A673 (cell line): ENCODE measurements around the gene DOCK10. TPM values are rescaled to one million over a fixed set of nuclear protein-coding genes. Genes with fewer than 3 reads are reported as not detected.

ENCODE experiments used
- BruUV-seq: library from RNA; stranded (reverse); fragments of 400-500 nt; replicated peaks from 2 replicates; lab custom pipeline; 2021; lab: Mats Ljungman, UMichigan
- CTCF ChIA-PET: fragments of 300-600 bp; sonication (Branson Sonifier 250); formaldehyde crosslinking; loops from one replicate; lab custom pipeline; 2022; ENCODE audit warnings: antibody characterized with exemption; lab: Charles Lee
- POLR2A ChIA-PET: fragments of 300-600 bp; sonication (Branson Sonifier 250); formaldehyde crosslinking; loops from one replicate; lab custom pipeline; 2022; ENCODE audit warnings: antibody characterized with exemption; ENCODE audit not compliant: low non-redundant PET; lab: Charles Lee
- DNase-seq: peaks from one replicate; pipeline ENCODE4 v3.0.0-alpha.2; 2015; ENCODE audit warnings: low spot score
- H3K27ac ChIP-seq: fragments of 200-600 bp; sonication (generic); 2 replicates; pipeline ENCODE4 v1.5.1; 2016; ENCODE audit warnings: mixed run types, low read depth, mild to moderate bottlenecking, mixed read lengths, antibody characterized with exemption, low read length; ENCODE audit not compliant: poor library complexity, severe bottlenecking
- H3K27me3 ChIP-seq: fragments of 200-600 bp; sonication (generic); replicated peaks from 2 replicates; pipeline ENCODE4 v1.6.1; 2017; ENCODE audit warnings: mixed run types, low read depth, mild to moderate bottlenecking, mixed read lengths, antibody characterized with exemption, low read length; ENCODE audit not compliant: insufficient read depth, poor library complexity
- H3K36me3 ChIP-seq: fragments of 200-600 bp; sonication (generic); 2 replicates; pipeline ENCODE4 v1.6.1; 2016; ENCODE audit warnings: mixed run types, mild to moderate bottlenecking, mixed read lengths, antibody characterized with exemption, low read length; ENCODE audit not compliant: insufficient read depth, poor library complexity, severe bottlenecking
- H3K4me1 ChIP-seq: fragments of 200-600 bp; sonication (generic); 2 replicates; pipeline ENCODE4 v1.6.1; 2017; ENCODE audit warnings: mixed run types, mild to moderate bottlenecking, mixed read lengths, antibody characterized with exemption, low read length; ENCODE audit not compliant: insufficient read depth, poor library complexity, severe bottlenecking
- H3K4me3 ChIP-seq: fragments of 200-600 bp; sonication (generic); 2 replicates; pipeline ENCODE4 v1.5.1; 2016; ENCODE audit warnings: low read depth, mixed run types, mild to moderate bottlenecking, mixed read lengths, low read length; ENCODE audit not compliant: poor library complexity, severe bottlenecking
- H3K9me3 ChIP-seq: fragments of 200-600 bp; sonication (generic); 2 replicates; pipeline ENCODE4 v1.6.1; 2016; ENCODE audit warnings: mixed run types, low read depth, mild to moderate bottlenecking, mixed read lengths, antibody characterized with exemption, low read length; ENCODE audit not compliant: poor library complexity, severe bottlenecking
- EZH2 ChIP-seq: fragments of 200-600 bp; sonication (generic); IDR thresholded peaks from 2 replicates; pipeline ENCODE4 v1.6.1; 2017; ENCODE audit warnings: borderline replicate concordance, low read depth, mild to moderate bottlenecking, mixed read lengths, antibody characterized with exemption, low read length; ENCODE audit not compliant: poor library complexity, severe bottlenecking
- intact Hi-C: fragments of 100-400 bp; cut with micrococcal nuclease; formaldehyde crosslinking; loops from one replicate; pipeline ENCODE4 v1.10.0; 2022; ENCODE audit not compliant: unreplicated experiment
- total RNA-seq: library from RNA; stranded (reverse); gene quantifications from 2 replicates; pipeline ENCODE4 v1.2.3, GENCODE V29; 2021
- TF ChIP-seq, protein P1 (sequence below): fragments of 300-800, 200-600 bp; sonication (generic); conservative IDR thresholded peaks from 2 replicates; pipeline ENCODE4 v1.5.1; 2017; ENCODE audit warnings: low read depth, mild to moderate bottlenecking, antibody characterized with exemption, low read length, moderate library complexity, mixed read lengths

DOCK10 gene
- total RNA-seq, 1 experiment from 2014 or later = 5.1 TPM

DNA sequence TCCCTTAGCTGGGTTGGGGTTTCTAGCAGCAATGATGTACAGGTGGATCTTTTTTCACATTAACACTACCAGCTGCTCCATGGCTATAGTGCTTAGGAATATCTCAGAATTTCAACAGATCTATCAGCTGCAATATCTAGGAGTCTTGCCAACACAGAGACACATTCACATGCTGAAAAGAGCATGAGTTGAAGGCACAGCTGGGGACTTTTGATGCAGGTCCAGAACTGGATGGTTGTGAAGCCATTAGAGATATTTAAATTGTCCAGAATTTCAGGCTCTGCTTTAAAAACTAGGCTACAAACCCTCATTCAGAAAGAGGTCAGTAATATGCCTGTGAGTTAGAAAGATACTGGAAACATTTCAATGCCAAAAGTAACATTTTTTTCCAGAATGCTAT is 203.9 kb downstream of the DOCK10 start:
- peak; percentile 49 for DNase-seq
- H3K27ac ChIP-seq = no peak overlapping the region
- no peaks in the 10 kb centered on the region for H3K27me3 ChIP-seq
- peaks cover 4% of the 10 kb centered on the region for H3K4me1 ChIP-seq
- H3K9me3 ChIP-seq = no peaks in the 10 kb centered on the region
- BruUV-seq = no TSS peak
- no peak overlapping the region for H3K4me3 ChIP-seq
- H3K36me3 ChIP-seq = no peaks in the 10 kb centered on the region
- TF ChIP-seq EZH2 = no peak
- TF ChIP-seq, protein P1, sequence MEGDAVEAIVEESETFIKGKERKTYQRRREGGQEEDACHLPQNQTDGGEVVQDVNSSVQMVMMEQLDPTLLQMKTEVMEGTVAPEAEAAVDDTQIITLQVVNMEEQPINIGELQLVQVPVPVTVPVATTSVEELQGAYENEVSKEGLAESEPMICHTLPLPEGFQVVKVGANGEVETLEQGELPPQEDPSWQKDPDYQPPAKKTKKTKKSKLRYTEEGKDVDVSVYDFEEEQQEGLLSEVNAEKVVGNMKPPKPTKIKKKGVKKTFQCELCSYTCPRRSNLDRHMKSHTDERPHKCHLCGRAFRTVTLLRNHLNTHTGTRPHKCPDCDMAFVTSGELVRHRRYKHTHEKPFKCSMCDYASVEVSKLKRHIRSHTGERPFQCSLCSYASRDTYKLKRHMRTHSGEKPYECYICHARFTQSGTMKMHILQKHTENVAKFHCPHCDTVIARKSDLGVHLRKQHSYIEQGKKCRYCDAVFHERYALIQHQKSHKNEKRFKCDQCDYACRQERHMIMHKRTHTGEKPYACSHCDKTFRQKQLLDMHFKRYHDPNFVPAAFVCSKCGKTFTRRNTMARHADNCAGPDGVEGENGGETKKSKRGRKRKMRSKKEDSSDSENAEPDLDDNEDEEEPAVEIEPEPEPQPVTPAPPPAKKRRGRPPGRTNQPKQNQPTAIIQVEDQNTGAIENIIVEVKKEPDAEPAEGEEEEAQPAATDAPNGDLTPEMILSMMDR = no peak
- POLR2A ChIA-PET = no interaction called here
- CTCF ChIA-PET = interaction anchor here (0.6 kb wide), 1 partner anchor 247 kb away, joined by 6 read pairs; no protein-coding TSS in a partner anchor
- intact Hi-C loops = no loop called here

DNA sequence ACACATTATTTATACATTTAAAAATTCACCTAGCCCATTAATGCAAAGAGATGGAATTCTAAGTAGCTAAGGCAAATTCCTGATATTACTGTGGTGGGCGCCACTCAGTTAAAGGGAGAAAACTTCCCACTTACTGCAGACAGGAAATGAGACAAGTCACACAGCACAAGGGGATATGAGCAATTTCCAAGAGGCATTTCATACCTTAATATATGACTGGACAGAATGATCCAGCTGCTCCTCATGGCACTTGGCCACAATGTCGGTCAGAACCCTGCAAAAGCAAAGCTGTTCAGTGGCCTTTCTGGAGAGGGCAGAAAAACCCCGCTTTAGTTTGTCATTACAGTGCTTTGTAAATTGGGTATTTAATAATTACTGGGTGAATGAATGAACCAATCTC is 204.7 kb downstream of the DOCK10 start:
- CTCF ChIA-PET = interaction anchor here (0.6 kb wide), 1 partner anchor 64 kb away, joined by 3 read pairs; no protein-coding TSS in a partner anchor

DNA sequence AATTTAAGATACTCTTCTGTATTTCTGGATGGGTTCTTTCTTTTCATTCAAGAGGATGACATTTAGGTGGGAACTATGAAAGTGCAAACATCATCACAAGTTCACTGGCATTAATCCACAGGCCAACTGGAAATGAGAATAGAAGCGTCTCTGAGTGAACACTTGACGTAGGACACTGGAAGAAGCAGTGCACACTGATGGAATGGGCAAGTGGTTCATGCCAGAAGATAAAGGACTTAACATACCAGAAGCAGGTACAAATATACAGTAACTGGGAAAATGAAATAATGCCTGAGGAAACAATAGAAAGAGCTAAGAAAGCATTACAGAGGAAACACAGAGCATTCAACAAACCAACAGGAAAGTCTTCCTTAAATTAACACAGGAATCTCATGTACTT is 205.2 kb downstream of the DOCK10 start:
- H3K9me3 ChIP-seq = no peaks in the 10 kb centered on the region
- no TSS peak for BruUV-seq
- no peak for DNase-seq
- intact Hi-C loops = no loop called here
- TF ChIP-seq, protein P1 = no peak
- TF ChIP-seq EZH2 = no peak
- H3K27ac ChIP-seq = no peak overlapping the region
- POLR2A ChIA-PET = no interaction called here
- no peaks in the 10 kb centered on the region for H3K27me3 ChIP-seq
- CTCF ChIA-PET = interaction anchor here (0.6 kb wide), 1 partner anchor 64 kb away, joined by 3 read pairs; no protein-coding TSS in a partner anchor
- H3K36me3 ChIP-seq = no peaks in the 10 kb centered on the region
- H3K4me1 ChIP-seq = peaks cover 4% of the 10 kb centered on the region
- H3K4me3 ChIP-seq = no peak overlapping the region

More for the DNA sequence above, 204.7 kb downstream of the DOCK10 start:
- Histone ChIP-seq H3K4me3 (no peak overlapping the region), H3K4me1 (peaks cover 4% of the 10 kb centered on the region), H3K27me3 (no peaks in the 10 kb centered on the region), H3K36me3 (no peaks in the 10 kb centered on the region), H3K27ac (no peak overlapping the region), H3K9me3 (no peaks in the 10 kb centered on the region)
- intact Hi-C loops = no loop called here
- peak; percentile 28 for DNase-seq
- POLR2A ChIA-PET = no interaction called here
- no TSS peak for BruUV-seq
- TF ChIP-seq EZH2 = no peak
- TF ChIP-seq, protein P1 = no peak
